Measurements from ENCODE around the gene ARID4B.
"Not testable (repeated sequence)": the region's sequence is repeated elsewhere in the genome, so short reads cannot be mapped to it uniquely, and the experiment has no call there.

DNA sequence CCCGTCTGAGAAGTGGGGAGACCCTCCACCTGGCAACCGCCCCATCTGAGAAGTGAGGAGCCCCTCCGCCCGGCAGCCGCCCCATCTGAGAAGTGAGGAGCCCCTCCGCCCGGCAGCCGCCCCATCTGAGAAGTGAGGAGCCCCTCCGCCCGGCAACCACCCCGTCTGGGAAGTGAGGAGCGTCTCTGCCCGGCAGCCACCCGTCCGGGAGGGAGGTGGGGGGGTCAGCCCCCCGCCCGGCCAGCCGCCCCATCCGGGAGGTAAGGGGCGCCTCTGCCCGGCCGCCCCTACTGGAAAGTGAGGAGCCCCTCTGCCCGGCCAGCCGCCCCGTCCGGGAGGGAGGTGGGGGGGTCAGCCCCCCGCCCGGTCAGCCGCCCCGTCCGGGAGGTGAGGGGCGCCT, 18.8 kb downstream of the ARID4B start:
- TF ChIP-seq, protein P1, sequence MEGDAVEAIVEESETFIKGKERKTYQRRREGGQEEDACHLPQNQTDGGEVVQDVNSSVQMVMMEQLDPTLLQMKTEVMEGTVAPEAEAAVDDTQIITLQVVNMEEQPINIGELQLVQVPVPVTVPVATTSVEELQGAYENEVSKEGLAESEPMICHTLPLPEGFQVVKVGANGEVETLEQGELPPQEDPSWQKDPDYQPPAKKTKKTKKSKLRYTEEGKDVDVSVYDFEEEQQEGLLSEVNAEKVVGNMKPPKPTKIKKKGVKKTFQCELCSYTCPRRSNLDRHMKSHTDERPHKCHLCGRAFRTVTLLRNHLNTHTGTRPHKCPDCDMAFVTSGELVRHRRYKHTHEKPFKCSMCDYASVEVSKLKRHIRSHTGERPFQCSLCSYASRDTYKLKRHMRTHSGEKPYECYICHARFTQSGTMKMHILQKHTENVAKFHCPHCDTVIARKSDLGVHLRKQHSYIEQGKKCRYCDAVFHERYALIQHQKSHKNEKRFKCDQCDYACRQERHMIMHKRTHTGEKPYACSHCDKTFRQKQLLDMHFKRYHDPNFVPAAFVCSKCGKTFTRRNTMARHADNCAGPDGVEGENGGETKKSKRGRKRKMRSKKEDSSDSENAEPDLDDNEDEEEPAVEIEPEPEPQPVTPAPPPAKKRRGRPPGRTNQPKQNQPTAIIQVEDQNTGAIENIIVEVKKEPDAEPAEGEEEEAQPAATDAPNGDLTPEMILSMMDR (IDR thresholded peaks at IDR 0.05; ENCODE audit: insufficient read depth, low read length, poor library complexity, severe bottlenecking), result not testable (repeated sequence)
- not testable (repeated sequence) for TF ChIP-seq EZH2phosphoT487 (conservative IDR thresholded peaks at IDR 0.05; ENCODE audit: low read length)
